ENCODE measurements around the gene DOK5.

DOK5 gene

DNA sequence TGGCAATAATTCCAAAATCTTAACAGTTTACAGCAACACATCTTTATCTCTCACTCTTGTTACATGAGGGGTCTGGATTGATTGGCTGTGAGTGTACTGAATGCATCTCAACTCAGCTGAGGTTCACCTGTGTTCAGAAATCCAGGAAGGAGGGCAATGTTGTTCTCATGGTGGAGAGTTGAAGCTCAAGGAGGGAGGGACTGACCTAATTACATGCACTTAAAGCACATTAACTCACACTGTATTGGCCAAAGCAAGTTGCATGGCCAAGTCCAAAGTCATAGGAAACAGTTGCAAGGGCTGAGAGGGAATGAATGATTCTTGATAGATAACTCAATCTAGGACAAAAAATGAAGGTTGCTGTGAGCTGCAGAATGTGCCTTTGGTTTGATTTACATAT lies 102.2 kb downstream of the DOK5 start:
- Histone ChIP-seq H3K4me3 (ENCODE audit: low read depth, low read length) (no peak overlapping the region), H3K36me3 (replicated peaks) (no peaks in the 10 kb centered on the region), H3K27me3 (replicated peaks) (no peaks in the 10 kb centered on the region), H3K27ac (no peak overlapping the region)
- DNase-seq = no peak
- in situ Hi-C loops (cut with HindIII; ENCODE audit: low pct_ligation_motif_present, low sequenced_read_pairs) = no loop called here
- TF ChIP-seq, protein P1, sequence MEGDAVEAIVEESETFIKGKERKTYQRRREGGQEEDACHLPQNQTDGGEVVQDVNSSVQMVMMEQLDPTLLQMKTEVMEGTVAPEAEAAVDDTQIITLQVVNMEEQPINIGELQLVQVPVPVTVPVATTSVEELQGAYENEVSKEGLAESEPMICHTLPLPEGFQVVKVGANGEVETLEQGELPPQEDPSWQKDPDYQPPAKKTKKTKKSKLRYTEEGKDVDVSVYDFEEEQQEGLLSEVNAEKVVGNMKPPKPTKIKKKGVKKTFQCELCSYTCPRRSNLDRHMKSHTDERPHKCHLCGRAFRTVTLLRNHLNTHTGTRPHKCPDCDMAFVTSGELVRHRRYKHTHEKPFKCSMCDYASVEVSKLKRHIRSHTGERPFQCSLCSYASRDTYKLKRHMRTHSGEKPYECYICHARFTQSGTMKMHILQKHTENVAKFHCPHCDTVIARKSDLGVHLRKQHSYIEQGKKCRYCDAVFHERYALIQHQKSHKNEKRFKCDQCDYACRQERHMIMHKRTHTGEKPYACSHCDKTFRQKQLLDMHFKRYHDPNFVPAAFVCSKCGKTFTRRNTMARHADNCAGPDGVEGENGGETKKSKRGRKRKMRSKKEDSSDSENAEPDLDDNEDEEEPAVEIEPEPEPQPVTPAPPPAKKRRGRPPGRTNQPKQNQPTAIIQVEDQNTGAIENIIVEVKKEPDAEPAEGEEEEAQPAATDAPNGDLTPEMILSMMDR (IDR thresholded peaks at IDR 0.05; ENCODE audit: low read depth, low read length, missing control alignments) = no peak

DNA sequence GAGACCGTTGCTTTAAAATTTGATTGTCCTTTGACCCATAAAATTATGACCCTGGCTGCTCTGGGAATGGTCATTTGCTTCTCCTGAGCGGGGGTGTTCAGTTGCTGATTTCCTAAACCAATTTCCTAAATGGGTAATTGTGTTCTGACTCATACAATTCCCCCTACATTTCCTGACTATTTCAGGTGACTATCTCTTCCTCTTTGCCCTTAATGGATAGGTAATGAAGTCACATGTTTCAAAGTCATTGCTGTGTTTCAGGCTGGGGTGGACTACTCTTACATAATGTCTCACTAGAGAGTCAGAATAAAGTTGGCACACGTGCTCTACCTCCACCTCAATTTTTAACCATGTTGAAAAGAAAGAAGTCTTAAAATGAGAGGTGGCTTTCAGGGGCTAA lies 109.8 kb downstream of the DOK5 start:
- Histone ChIP-seq H3K4me3 (ENCODE audit: low read depth, low read length) (no peak overlapping the region), H3K27ac (no peak overlapping the region), H3K27me3 (replicated peaks) (no peaks in the 10 kb centered on the region), H3K36me3 (replicated peaks) (no peaks in the 10 kb centered on the region)
- DNase-seq = no peak
- in situ Hi-C loops (cut with HindIII; ENCODE audit: low pct_ligation_motif_present, low sequenced_read_pairs) = no loop called here
- TF ChIP-seq, protein P1 (IDR thresholded peaks at IDR 0.05; ENCODE audit: low read depth, low read length, missing control alignments) = no peak

DNA sequence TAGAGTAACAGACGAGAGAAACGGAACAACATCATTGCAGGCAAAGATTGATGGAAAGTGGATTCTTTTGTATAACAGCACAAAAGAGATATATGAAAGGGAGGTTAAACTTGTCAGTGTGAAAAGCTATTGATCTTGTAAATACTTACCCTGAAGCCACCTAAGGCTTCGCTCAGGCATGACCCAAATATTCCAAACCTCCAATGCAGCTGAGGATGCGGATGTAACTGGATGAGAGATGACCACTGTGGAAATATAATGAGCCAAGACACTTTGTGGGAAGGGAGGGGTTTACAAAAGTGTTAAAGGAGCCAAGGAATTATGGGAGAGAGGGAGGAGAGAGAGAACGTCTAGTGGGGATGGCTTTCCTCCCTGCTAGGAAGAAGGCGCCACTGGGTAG lies 112.0 kb downstream of the DOK5 start:
- TF ChIP-seq, protein P1 (IDR thresholded peaks at IDR 0.05; ENCODE audit: low read depth, low read length, missing control alignments) = no peak
- H3K27me3 ChIP-seq (replicated peaks) = no peaks in the 10 kb centered on the region
- no peak overlapping the region for H3K4me3 ChIP-seq (ENCODE audit: low read depth, low read length)
- in situ Hi-C loops (cut with HindIII; ENCODE audit: low pct_ligation_motif_present, low sequenced_read_pairs) = no loop called here
- DNase-seq = no peak
- H3K36me3 ChIP-seq (replicated peaks) = no peaks in the 10 kb centered on the region
- no peak overlapping the region for H3K27ac ChIP-seq

DNA sequence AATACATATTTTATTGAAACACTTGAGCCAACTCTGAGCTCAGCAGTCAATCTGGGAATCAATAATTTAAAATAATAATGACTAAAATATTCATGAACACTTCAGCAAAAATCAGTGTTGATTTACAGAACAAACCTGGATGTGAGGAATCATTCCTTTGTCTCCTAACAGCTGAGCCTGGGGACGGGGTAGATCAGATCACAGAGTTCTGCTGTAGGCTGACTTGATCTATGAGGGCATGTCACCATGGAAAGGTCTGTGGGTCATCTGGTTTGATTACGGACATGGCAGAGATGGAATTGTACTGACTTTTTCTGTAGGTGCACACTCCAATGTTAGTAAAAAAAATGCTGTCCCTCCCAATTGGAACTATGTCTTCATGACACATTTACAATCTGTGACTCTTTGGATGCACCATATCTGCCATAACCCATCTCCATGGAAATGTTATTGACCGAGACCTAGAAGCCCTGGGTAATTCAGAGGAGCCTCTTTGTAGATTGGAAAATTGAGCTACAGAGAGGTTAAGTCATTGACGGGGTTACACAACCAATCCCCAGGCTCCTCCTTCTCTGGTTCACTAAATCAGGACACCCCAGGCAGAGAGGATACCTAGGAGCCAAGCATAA lies 114.1 kb downstream of the DOK5 start:
- TF ChIP-seq, protein P1 (IDR thresholded peaks at IDR 0.05; ENCODE audit: low read depth, low read length, missing control alignments) = no peak

DNA sequence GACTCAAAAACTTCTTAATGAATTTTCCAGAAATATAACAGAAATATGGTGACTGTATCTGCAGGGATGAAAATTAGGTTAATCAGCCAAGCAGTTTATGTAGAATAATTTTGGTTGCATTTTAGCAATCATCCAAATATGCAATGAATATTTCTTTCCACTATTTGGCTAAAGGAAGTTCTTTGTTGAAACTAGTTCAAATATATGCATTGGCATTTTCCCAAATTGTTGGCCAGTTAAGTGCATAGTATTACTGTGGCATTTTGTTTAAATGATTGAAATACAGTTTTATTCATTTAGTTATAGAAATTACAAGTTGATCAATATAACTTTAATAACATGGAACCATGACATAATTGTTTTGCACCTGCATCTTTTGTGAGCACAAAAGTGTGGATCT lies 115.5 kb downstream of the DOK5 start:
- in situ Hi-C loops (cut with HindIII; ENCODE audit: low pct_ligation_motif_present, low sequenced_read_pairs) = no loop called here
- Histone ChIP-seq H3K4me3 (ENCODE audit: low read depth, low read length) (no peak overlapping the region), H3K27me3 (replicated peaks) (no peaks in the 10 kb centered on the region), H3K36me3 (replicated peaks) (no peaks in the 10 kb centered on the region), H3K27ac (no peak overlapping the region)
- no peak for DNase-seq
- TF ChIP-seq, protein P1 (IDR thresholded peaks at IDR 0.05; ENCODE audit: low read depth, low read length, missing control alignments) = no peak

More for the DNA sequence above, 114.1 kb downstream of the DOK5 start:
- no peak for DNase-seq
- no peaks in the 10 kb centered on the region for H3K36me3 ChIP-seq (replicated peaks)
- in situ Hi-C loops (cut with HindIII; ENCODE audit: low pct_ligation_motif_present, low sequenced_read_pairs) = no loop called here
- H3K27me3 ChIP-seq (replicated peaks) = no peaks in the 10 kb centered on the region
- no peak overlapping the region for H3K4me3 ChIP-seq (ENCODE audit: low read depth, low read length)
- no peak overlapping the region for H3K27ac ChIP-seq

DNA sequence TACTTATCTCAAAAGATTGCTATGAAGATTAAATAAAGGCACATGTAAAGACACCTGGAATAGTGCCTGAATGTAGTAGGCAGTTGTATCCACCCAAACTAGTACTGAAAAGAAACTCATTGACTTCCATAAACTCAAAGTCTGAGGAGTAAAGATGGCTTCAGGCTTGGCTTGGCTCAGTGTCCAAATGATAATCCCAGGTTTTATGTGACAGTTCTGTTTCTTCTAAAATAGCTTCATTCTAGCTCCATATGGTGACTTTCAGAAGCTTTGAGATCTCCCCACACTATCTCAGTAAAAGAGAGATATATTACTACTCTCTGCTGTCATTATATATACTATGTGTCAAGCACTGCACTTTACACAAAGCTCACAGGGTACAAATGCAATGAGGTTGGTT lies 121.3 kb downstream of the DOK5 start:
- no peak for DNase-seq
- TF ChIP-seq, protein P1 (IDR thresholded peaks at IDR 0.05; ENCODE audit: low read depth, low read length, missing control alignments) = no peak
- H3K27me3 ChIP-seq (replicated peaks) = no peaks in the 10 kb centered on the region
- in situ Hi-C loops (cut with HindIII; ENCODE audit: low pct_ligation_motif_present, low sequenced_read_pairs) = no loop called here
- H3K4me3 ChIP-seq (ENCODE audit: low read depth, low read length) = no peak overlapping the region
- no peak overlapping the region for H3K27ac ChIP-seq
- H3K36me3 ChIP-seq (replicated peaks) = no peaks in the 10 kb centered on the region

Measured in brain microvascular endothelial cell (primary cell).